ENCODE results near the gene COL25A1.

DNA sequence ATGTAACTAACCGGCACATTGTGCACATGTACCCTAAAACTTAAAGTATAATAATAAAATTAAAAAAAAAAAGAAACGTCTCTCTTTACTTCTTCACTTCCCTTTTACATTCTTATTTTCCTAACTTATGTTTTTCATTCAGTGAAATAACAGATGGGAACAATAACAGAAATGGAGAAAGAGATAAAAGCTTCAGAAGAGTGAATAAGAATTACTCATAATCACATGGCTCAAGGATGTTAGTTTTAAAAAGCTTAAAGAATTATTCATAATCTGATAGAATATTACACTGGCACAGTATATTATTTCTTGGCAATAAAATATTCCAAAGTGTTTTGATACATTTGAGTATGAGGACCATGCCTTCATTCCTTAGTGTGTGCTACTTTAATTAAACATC lies 175.6 kb downstream of the COL25A1 start:
- TF ChIP-seq POLR2AphosphoS5 (IDR thresholded peaks at IDR 0.05; ENCODE audit: low read depth, low read length) (no peak), TAF1 (IDR thresholded peaks at IDR 0.05; ENCODE audit: borderline replicate concordance, low read depth, low read length) (no peak), POLR2A (IDR thresholded peaks at IDR 0.05; ENCODE audit: low read depth, low read length) (no peak)

Data from GM12892 (cell line).